ENCODE results near the gene UPF3A. TPM values are rescaled to one million over a fixed set of nuclear protein-coding genes. Genes with fewer than 3 reads are reported as not detected.

Gene UPF3A
- total RNA-seq, 6 donors from 2014 or later: 27.5 to 117 (median 48.6) TPM

DNA sequence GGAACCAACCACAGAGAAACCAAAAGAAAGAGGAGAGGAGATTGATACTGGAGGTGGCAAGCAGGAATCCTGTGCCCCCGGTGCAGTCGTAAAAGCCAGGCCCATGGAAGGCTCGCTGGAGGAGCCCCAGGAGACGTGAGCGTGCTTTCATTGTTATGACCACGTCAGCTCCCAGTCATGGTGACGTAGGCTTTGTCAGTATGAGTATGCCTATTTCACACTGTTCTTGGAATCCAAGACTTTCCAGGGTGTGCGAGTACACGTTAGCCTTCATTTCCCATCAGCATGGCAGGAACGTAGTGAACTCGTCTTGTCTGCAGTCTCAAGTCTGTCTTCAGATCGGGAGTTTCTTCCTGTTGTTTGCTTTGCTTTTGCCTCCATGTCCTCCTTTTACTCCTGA, 17.5 kb downstream of the UPF3A start:
- H3K9me3 ChIP-seq: no peaks in the 10 kb centered on the region
- H3K27me3 ChIP-seq: no peaks in the 10 kb centered on the region
- DNase-seq: no peak
- ATAC-seq (ENCODE audit: low FRiP score in 2 of 2): no peak
- H3K27ac ChIP-seq: no peak overlapping the region
- WGBS, 2 donors: 86 to 91% methylated on average over 12 of the region's 12 CpGs
- peaks cover 22 to 70% (median 49%) of the 10 kb centered on the region in 4 donors for H3K36me3 ChIP-seq
- TF ChIP-seq, protein P1, sequence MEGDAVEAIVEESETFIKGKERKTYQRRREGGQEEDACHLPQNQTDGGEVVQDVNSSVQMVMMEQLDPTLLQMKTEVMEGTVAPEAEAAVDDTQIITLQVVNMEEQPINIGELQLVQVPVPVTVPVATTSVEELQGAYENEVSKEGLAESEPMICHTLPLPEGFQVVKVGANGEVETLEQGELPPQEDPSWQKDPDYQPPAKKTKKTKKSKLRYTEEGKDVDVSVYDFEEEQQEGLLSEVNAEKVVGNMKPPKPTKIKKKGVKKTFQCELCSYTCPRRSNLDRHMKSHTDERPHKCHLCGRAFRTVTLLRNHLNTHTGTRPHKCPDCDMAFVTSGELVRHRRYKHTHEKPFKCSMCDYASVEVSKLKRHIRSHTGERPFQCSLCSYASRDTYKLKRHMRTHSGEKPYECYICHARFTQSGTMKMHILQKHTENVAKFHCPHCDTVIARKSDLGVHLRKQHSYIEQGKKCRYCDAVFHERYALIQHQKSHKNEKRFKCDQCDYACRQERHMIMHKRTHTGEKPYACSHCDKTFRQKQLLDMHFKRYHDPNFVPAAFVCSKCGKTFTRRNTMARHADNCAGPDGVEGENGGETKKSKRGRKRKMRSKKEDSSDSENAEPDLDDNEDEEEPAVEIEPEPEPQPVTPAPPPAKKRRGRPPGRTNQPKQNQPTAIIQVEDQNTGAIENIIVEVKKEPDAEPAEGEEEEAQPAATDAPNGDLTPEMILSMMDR (IDR thresholded peaks at IDR 0.05): no peak
- TF ChIP-seq EP300 (IDR thresholded peaks at IDR 0.05) (no peak), POLR2AphosphoS5 (IDR thresholded peaks at IDR 0.05) (no peak), POLR2A (IDR thresholded peaks at IDR 0.05) (no peak)
- H3K4me3 ChIP-seq: no peak overlapping the region
- no peaks in the 10 kb centered on the region for H3K4me1 ChIP-seq

DNA sequence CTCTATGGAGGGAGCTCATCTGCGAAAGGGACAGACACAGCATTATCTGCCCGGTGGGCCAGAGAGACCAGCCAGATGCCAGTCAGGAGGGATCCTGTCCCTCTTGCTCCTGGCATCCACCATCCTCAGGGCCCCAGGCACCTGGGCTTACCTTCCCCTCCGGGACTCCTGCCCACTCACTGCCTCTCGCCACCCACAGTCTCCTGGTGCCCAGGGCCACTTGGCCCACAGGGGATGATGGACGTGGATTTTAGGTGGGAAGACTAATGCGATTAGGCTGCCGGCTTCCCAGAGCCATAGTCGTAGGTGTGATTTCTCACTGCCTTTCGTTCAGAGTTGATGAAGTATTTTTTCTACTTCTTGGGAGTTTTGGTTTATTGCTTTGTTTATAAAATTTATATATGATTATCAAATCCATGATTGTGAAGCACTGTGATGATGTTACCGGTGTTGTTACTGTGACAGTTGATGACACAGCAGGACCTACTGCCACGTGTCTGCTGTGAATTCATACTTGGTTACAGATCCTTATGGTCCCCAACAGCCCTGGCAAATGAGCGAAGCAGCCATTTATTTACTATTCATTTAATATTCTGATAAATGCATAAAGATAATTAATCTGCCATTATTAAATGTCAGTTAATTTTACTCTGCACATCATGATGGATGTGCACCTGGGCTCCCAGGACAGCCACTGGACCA, 18.4 kb downstream of the UPF3A start:
- Histone ChIP-seq H3K27ac (no peak overlapping the region), H3K4me3 (no peak overlapping the region), H3K36me3 (peaks cover 27 to 79% (median 50%) of the 10 kb centered on the region in 4 donors), H3K9me3 (no peaks in the 10 kb centered on the region), H3K27me3 (no peaks in the 10 kb centered on the region), H3K4me1 (no peaks in the 10 kb centered on the region)
- TF ChIP-seq EP300 (IDR thresholded peaks at IDR 0.05) (no peak), POLR2AphosphoS5 (IDR thresholded peaks at IDR 0.05) (no peak), POLR2A (IDR thresholded peaks at IDR 0.05) (no peak)
- TF ChIP-seq, protein P1 (IDR thresholded peaks at IDR 0.05): no peak
- DNase-seq: no peak
- no peak for ATAC-seq (ENCODE audit: low FRiP score in 2 of 2)
- 91 to 94% methylated on average over 12 of the region's 12 CpGs for WGBS, 2 donors

DNA sequence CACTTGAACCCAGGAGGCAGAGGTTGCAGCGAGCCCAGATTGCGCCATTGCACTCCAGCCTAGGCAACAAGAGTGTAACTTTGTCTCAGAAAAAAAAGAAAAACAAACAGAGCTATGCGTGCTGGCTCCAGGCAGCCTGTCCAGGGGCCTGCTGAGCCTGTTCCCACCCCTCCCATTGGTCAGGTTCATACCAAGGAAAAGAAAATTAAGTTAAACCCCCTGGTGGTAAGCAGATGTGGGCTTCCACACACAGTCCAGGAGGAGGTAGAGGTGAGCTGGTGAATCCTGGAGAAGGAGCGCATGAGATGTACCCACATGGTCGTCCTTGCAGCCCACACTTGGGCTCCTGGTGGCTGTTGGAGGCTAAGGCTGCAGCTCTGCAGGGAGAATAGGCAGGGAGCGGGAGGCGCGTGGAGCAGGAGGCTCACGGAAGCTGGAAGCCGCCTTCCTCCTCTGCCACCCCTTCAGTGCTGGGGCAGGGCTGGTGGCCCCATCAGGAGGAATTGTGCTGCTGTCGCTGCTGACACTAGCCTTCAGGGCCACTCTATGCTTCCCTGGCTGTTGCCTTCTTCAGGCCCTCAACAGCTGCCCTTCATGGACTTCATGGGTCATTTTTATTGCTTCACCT, 22.4 kb downstream of the UPF3A start:
- Histone ChIP-seq H3K27me3 (no peaks in the 10 kb centered on the region), H3K4me1 (no peaks in the 10 kb centered on the region), H3K36me3 (peaks cover 26 to 73% (median 45%) of the 10 kb centered on the region in 4 donors), H3K9me3 (no peaks in the 10 kb centered on the region), H3K27ac (no peak overlapping the region), H3K4me3 (no peak overlapping the region)
- WGBS, 2 donors: 86 to 92% methylated on average over 10 to 11 of the region's 11 CpGs
- ATAC-seq (ENCODE audit: low FRiP score in 2 of 2) (no peak), DNase-seq (no peak)
- TF ChIP-seq, protein P1 (IDR thresholded peaks at IDR 0.05): no peak
- TF ChIP-seq POLR2A (IDR thresholded peaks at IDR 0.05): no peak
- TF ChIP-seq EP300 (IDR thresholded peaks at IDR 0.05): no peak
- no peak for TF ChIP-seq POLR2AphosphoS5 (IDR thresholded peaks at IDR 0.05)

DNA sequence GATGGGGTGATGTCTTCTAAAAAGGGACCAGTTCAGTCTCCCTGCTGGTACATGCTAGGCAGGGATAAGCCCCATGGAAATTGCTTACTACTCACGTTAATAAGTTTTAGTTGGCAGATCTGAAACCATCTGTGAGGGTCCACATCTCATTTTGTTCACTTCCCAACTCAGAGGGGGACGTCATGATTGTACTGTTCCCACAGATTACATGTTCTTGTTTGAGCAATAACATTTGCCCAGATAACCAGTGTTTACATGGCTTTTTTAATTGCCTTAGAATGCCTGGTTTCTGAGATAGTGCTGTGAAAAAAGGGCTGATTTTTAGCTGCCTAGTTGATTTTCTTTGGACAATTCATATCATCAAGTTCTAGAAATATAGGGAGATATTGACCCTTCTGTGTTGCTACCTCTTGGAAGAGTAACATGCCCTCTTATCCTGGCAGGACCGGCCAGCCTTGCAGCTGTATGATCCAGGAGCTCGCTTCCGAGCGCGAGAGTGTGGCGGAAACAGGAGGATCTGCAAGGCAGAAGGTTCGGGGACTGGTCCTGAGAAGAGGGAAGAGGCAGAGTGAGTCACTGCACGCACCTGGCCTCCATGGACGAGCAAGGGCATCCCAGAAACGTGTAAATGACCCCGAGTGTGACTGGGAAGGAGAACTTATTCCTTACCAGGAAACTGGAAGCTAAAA, 23.1 kb downstream of the UPF3A start:
- peaks cover 20 to 67% (median 39%) of the 10 kb centered on the region in 4 donors for H3K36me3 ChIP-seq
- ATAC-seq (ENCODE audit: low FRiP score in 2 of 2) (no peak), DNase-seq (no peak)
- TF ChIP-seq EP300 (IDR thresholded peaks at IDR 0.05) (no peak), POLR2A (IDR thresholded peaks at IDR 0.05) (no peak), POLR2AphosphoS5 (IDR thresholded peaks at IDR 0.05) (no peak)
- TF ChIP-seq, protein P1 (IDR thresholded peaks at IDR 0.05): no peak
- whole genome bisulfite sequencing, 2 donors: 93 to 95% methylated on average over 13 of the region's 13 CpGs
- no peaks in the 10 kb centered on the region for H3K27me3 ChIP-seq
- H3K4me1 ChIP-seq: no peaks in the 10 kb centered on the region
- H3K9me3 ChIP-seq: no peaks in the 10 kb centered on the region
- H3K4me3 ChIP-seq: no peak overlapping the region
- no peak overlapping the region for H3K27ac ChIP-seq

Data from upper lobe of left lung (tissue), 6 donors.